OCI-LY3 (cell line): ENCODE measurements around the gene C7orf57.

Experiments used
- H2AFZ ChIP-seq: fragments of 200-600, 300-600 bp; shearing (Covaris generic); 2 replicates; pipeline ENCODE4 v1.6.0; 2014; ENCODE audit warnings: antibody characterized with exemption, low read depth, low read length
- H3K27ac ChIP-seq: fragments of 200-600, 300-600 bp; sonication (generic); 2 replicates; pipeline ENCODE4 v1.5.1; 2014; ENCODE audit warnings: mild to moderate bottlenecking, low read length, moderate library complexity, mixed read lengths
- H3K27me3 ChIP-seq: fragments of 200-600, 300-600 bp; sonication (generic); 2 replicates; pipeline ENCODE4 v1.6.1; 2014; ENCODE audit warnings: low read depth, low read length, mixed read lengths
- H3K36me3 ChIP-seq: fragments of 200-600, 300-600 bp; sonication (generic); replicated peaks from 2 replicates; pipeline ENCODE3; 2014; ENCODE audit warnings: low read depth, low read length, mixed read lengths
- H3K4me1 ChIP-seq: fragments of 300-600, 200-600 bp; sonication (generic); 2 replicates; pipeline ENCODE4 v1.6.1; 2014; ENCODE audit warnings: low read length, mixed read lengths
- H3K4me2 ChIP-seq: fragments of 200-600, 300-600 bp; sonication (generic); 2 replicates; pipeline ENCODE4 v1.6.1; 2014; ENCODE audit warnings: low read length, mixed read lengths
- H3K4me3 ChIP-seq: fragments of 300-600, 200-600 bp; sonication (generic); 2 replicates; pipeline ENCODE4 v1.5.1; 2014; ENCODE audit warnings: antibody characterized with exemption, mild to moderate bottlenecking, low read length, moderate library complexity
- H3K79me2 ChIP-seq: fragments of 300-600, 200-600 bp; shearing (Covaris generic); 2 replicates; pipeline ENCODE4 v1.6.1; 2014; ENCODE audit warnings: mild to moderate bottlenecking, low read length, mixed read lengths
- H3K9ac ChIP-seq: fragments of 300-600, 200-600 bp; shearing (Covaris generic); 2 replicates; pipeline ENCODE4 v1.6.0; 2014; ENCODE audit warnings: mild to moderate bottlenecking, low read length, moderate library complexity
- H3K9me3 ChIP-seq: fragments of 200-600, 300-600 bp; shearing (Covaris generic); 2 replicates; pipeline ENCODE4 v1.6.1; 2014; ENCODE audit warnings: low read length, mixed read lengths; ENCODE audit not compliant: insufficient read depth
- H4K20me1 ChIP-seq: fragments of 200-600, 300-600 bp; sonication (generic); 2 replicates; pipeline ENCODE4 v1.6.1; 2016; ENCODE audit warnings: low read length, mixed read lengths; ENCODE audit not compliant: insufficient read depth
- CTCF ChIP-seq: fragments of 200-600, 300-600 bp; sonication (generic); IDR thresholded peaks from 2 replicates; pipeline ENCODE4 v1.5.1; 2014; ENCODE audit warnings: antibody characterized with exemption, low read length, low read depth
- EZH2phosphoT487 ChIP-seq: fragments of 200-600 bp; shearing (Covaris generic); IDR thresholded peaks from 2 replicates; pipeline ENCODE4 v1.6.1; 2018; ENCODE audit warnings: antibody characterized with exemption, mixed run types, low read depth

Gene C7orf57

DNA sequence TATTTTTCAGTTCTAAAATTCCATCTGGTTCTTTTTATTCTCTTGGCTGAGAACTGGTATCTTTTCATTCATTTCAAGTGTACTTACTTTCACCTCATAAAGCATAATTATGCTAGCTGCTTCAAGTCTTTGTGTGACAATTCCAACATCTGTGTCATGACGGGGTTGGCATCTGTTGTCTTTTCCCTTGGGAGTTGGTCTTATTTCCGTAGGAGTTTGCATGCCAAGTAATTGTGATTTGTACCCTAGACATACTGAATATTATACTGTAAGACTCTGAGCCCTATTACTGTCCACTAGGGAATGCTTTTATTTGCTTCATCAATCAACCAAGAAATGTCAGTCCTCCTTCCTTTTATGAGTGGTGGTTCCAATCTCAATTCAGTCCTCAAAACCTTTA lies 31.3 kb upstream of the C7orf57 start:
- Histone ChIP-seq H3K27me3 (peaks cover 5% of the 10 kb centered on the region; the same call in 1 of the 2 replicates), H4K20me1 (no peaks in the 10 kb centered on the region), H3K36me3 (no peaks in the 10 kb centered on the region), H3K4me1 (peaks cover 11% of the 10 kb centered on the region), H3K4me3 (no peak overlapping the region), H2AFZ (no peak overlapping the region), H3K9ac (no peak overlapping the region), H3K27ac (no peak overlapping the region), H3K79me2 (no peaks in the 10 kb centered on the region), H3K9me3 (no peaks in the 10 kb centered on the region), H3K4me2 (no peak overlapping the region)
- TF ChIP-seq CTCF (no peak), EZH2phosphoT487 (no peak)

DNA sequence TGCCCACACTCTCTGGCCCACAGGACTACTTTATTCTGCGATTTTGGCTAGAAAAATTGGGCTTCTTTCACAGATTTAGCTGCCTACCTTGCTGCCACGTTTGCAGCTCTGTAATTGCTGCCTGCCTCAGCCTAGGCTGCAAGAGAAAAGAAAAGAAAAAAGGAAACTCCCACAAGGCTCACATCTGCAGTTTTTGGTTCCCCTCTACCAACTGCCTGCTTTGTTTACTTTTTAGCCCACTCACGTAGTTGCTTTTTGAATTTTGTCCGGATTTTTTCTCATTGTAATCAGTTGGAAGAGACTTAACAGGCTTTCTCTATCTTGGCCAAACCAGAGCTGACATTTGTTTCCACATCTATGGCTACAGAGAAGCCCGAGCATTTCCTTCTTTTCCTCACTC lies 30.7 kb upstream of the C7orf57 start:
- Histone ChIP-seq H3K79me2 (no peaks in the 10 kb centered on the region), H3K36me3 (no peaks in the 10 kb centered on the region), H4K20me1 (no peaks in the 10 kb centered on the region), H3K9me3 (no peaks in the 10 kb centered on the region), H3K4me2 (peak overlapping the region; percentile 47), H3K9ac (no peak overlapping the region), H3K4me3 (peak overlapping the region; percentile 30; the same call in 1 of the 2 replicates), H3K27me3 (peaks cover 5% of the 10 kb centered on the region; the same call in 1 of the 2 replicates), H3K27ac (no peak overlapping the region), H3K4me1 (peaks cover 11% of the 10 kb centered on the region), H2AFZ (peak overlapping the region; percentile 26; the same call in 1 of the 2 replicates)
- TF ChIP-seq EZH2phosphoT487 (no peak), CTCF (no peak)

- H3K36me3 ChIP-seq = no peaks in the 10 kb centered on the region
- no peak overlapping the region for H3K4me3 ChIP-seq
- no peaks in the 10 kb centered on the region for H4K20me1 ChIP-seq
- H2AFZ ChIP-seq = no peak overlapping the region
- H3K27me3 ChIP-seq = peaks cover 5% of the 10 kb centered on the region; the same call in 1 of the 2 replicates
- H3K27ac ChIP-seq = no peak overlapping the region
- peaks cover 24% of the 10 kb centered on the region for H3K4me1 ChIP-seq
- H3K9me3 ChIP-seq = no peaks in the 10 kb centered on the region
- H3K4me2 ChIP-seq = no peak overlapping the region
- H3K79me2 ChIP-seq = no peaks in the 10 kb centered on the region
- H3K9ac ChIP-seq = no peak overlapping the region
- no peak for TF ChIP-seq EZH2phosphoT487
- no peak for TF ChIP-seq CTCF
Measured at GRCh38 chr7:48006866-48007265, 28.5 kb upstream of the C7orf57 start.

- Histone ChIP-seq H3K79me2 (no peaks in the 10 kb centered on the region), H3K4me1 (peaks cover 24% of the 10 kb centered on the region), H3K4me3 (no peak overlapping the region), H3K27me3 (peaks cover 5% of the 10 kb centered on the region; the same call in 1 of the 2 replicates), H3K9ac (no peak overlapping the region), H3K4me2 (no peak overlapping the region), H3K27ac (no peak overlapping the region), H3K36me3 (no peaks in the 10 kb centered on the region), H3K9me3 (no peaks in the 10 kb centered on the region), H4K20me1 (no peaks in the 10 kb centered on the region), H2AFZ (no peak overlapping the region)
- no peak for TF ChIP-seq EZH2phosphoT487
- TF ChIP-seq CTCF = no peak
Measured at GRCh38 chr7:48009257-48009656, 26.1 kb upstream of the C7orf57 start.
